Adrenal gland (tissue), 12 donors: Measurements from ENCODE around the gene GJC2. TPM values are rescaled to one million over a fixed set of nuclear protein-coding genes. Genes with fewer than 3 reads are reported as not detected.

Experiments used
- DNase-seq, 7 donors: peaks; one replicate each; pipeline ENCODE4 v3.0.0-alpha.2; 2019 to 2020
- H3K27ac ChIP-seq, 5 donors: fragments of 200-600 bp; sonication (generic) in 4 of 5; 1 replicate in 3 of 5; 2 replicates in 2 of 5; pipeline versions ENCODE4 v1.5.1 to v1.8.0; 2016 to 2020; ENCODE audit warnings: mild to moderate bottlenecking in 1 of 5
- H3K27me3 ChIP-seq: fragments of 200-600 bp; 2 replicates; pipeline ENCODE4 v1.8.0; 2021
- H3K36me3 ChIP-seq, 2 donors: fragments of 200-600 bp; replicated peaks in 1 of 2; 1 replicate in 1 of 2; 2 replicates in 1 of 2; pipeline versions ENCODE4 v1.5.1 to v1.8.0; 2018 to 2022
- H3K4me1 ChIP-seq, 2 donors: fragments of 200-600 bp; replicated peaks in 1 of 2; 1 replicate in 1 of 2; 2 replicates in 1 of 2; pipeline versions ENCODE4 v1.5.1 to v1.8.0; 2018 to 2021
- H3K4me3 ChIP-seq, 4 donors: fragments of 200-600 bp; sonication (generic) in 3 of 4; one replicate each; pipeline ENCODE4 v1.5.1; 2016 to 2018
- H3K9me3 ChIP-seq, 3 donors: fragments of 200-600 bp; sonication (generic) in 1 of 3; replicated peaks in 1 of 3; 1 replicate in 2 of 3; 2 replicates in 1 of 3; pipeline versions ENCODE4 v1.5.1 to v1.8.0; 2016 to 2021
- POLR2A ChIP-seq, 2 donors: fragments of 450-650 bp; IDR thresholded peaks; one replicate each; pipeline ENCODE4 v1.6.1; 2017; ENCODE audit warnings: antibody characterized with exemption in 2 of 2, mild to moderate bottlenecking in 2 of 2, moderate library complexity in 1 of 2
- WGBS, 4 donors: extraction: QIAGEN DNeasy Blood & Tissue Kit in 2 of 4; methylation state at CpG; one replicate each; pipeline versions ENCODE4 v1.1.5 to v1.1.7; 2013 to 2017; 5-methylcytosine and 5-hydroxymethylcytosine counted together
- intact Hi-C, 2 donors: fragments of 100-400 bp; cut with DNase I; formaldehyde crosslinking; loops; one replicate each; pipeline versions ENCODE4 v1.14.1 to v1.15.0; 2022 to 2023
- polyA plus RNA-seq, 3 donors: library from polyadenylated mRNA; stranded (reverse); fragments of 200-250 nt in 2 of 3; fragments of 350-450 nt in 1 of 3; fragmentation: Illumina TruSeq in 1 of 3; extraction: RNeasy Lipid Tissue Mini Kit (QIAGEN cat#74804) in 1 of 3; gene quantifications; one replicate each; pipeline ENCODE4 v1.2.3, GENCODE V29; 2013 to 2014
- total RNA-seq, 9 donors: library from RNA; depleted of rRNA in 4 of 9; stranded (reverse); fragments of >200 nt in 4 of 9; fragments of 120-200 nt in 1 of 9; fragmentation: NEBNext Ultra II Directional in 1 of 9; extraction: Animal tissue kit (Norgen Biotek cat#: 25700) in 1 of 9; gene quantifications; one replicate each; pipeline versions ENCODE4 v1.1.0 to v1.2.4, GENCODE V29; 2013 to 2023
- TF ChIP-seq, protein P1 (sequence below), 6 experiments: fragments of 450-650 bp in 4 of 6; fragments of 200-600 bp in 2 of 6; sonication (generic) in 1 of 6; IDR thresholded peaks; 1 replicate in 5 of 6; 2 replicates in 1 of 6; pipeline versions ENCODE4 v1.5.1 to v1.8.0; 2016 to 2021; ENCODE audit warnings: antibody characterized with exemption in 6 of 6, mild to moderate bottlenecking in 2 of 6, moderate library complexity in 1 of 6
- donor health status: healthy with polysubstance abuse.
- donor health status: Bipolar disorder and iron deficiency.
- donor health status: DM: yes; HTN: yes; CAD: no.
- donor health status: DM: no; HTN: no; CAD: no.
- donor health status: DM: no; HTN: no; CAD: no.
- donor health status: DM: yes; HTN: yes; CAD: no.

GJC2 gene
- total and polyA plus RNA-seq, 12 donors, result 0.05 to 4.1 (median 1.3) TPM

DNA sequence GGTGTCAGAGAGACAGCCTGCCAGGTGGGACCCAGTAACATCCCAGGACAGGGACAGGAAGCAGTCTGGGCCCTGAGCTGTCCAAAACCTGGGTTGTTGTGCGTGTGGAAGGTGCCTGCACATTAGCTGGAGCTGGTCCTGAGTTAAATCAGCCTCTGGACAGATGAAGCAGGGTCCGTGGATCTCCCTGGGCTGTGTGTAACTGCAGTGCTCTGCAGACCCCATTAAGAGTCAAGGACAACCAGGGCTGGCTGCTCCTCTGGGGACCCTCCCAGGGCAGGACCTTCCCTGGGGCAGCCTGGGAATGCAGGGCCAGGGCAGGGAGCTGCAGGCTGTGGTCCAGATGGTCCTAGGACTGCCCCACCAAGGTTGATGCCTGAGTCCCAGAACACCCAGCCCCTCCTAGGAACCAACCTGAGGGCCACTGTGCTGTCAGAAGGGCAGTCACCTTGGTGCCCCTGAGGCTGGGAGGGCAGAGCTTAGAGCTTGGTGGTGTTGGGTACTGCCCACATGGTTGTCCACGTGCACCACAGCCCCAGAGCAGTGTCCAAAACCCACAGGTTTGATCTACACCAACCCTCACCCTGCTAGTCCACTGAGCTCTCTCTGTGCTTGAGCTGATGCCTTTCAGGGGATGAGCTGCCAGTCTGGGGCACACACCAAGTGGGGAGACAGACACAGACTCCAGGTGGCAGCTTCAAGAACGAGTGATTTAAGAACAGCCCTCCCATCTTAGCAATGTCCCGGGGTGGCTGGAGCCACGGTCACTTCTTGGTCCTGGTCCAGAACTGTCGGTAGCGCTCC is 43.5 kb upstream of the GJC2 start:
- no peaks in the 10 kb centered on the region for H3K27me3 ChIP-seq
- H3K9me3 ChIP-seq, result no peaks in the 10 kb centered on the region
- H3K27ac ChIP-seq, result no peak overlapping the region
- no peak overlapping the region for H3K4me3 ChIP-seq
- H3K36me3 ChIP-seq, result peaks cover 0 to 25% of the 10 kb centered on the region in 2 donors
- DNase-seq, result no peak
- WGBS, 4 donors, result 60 to 83% (median 79%) methylated on average over 1 to 8 of the region's 8 CpGs
- TF ChIP-seq, protein P1, sequence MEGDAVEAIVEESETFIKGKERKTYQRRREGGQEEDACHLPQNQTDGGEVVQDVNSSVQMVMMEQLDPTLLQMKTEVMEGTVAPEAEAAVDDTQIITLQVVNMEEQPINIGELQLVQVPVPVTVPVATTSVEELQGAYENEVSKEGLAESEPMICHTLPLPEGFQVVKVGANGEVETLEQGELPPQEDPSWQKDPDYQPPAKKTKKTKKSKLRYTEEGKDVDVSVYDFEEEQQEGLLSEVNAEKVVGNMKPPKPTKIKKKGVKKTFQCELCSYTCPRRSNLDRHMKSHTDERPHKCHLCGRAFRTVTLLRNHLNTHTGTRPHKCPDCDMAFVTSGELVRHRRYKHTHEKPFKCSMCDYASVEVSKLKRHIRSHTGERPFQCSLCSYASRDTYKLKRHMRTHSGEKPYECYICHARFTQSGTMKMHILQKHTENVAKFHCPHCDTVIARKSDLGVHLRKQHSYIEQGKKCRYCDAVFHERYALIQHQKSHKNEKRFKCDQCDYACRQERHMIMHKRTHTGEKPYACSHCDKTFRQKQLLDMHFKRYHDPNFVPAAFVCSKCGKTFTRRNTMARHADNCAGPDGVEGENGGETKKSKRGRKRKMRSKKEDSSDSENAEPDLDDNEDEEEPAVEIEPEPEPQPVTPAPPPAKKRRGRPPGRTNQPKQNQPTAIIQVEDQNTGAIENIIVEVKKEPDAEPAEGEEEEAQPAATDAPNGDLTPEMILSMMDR (IDR thresholded peaks at IDR 0.05), result no peak
- no peak for TF ChIP-seq POLR2A (IDR thresholded peaks at IDR 0.05)
- intact Hi-C loops, result no loop called here
- peaks cover 20 to 39% of the 10 kb centered on the region in 2 donors for H3K4me1 ChIP-seq

DNA sequence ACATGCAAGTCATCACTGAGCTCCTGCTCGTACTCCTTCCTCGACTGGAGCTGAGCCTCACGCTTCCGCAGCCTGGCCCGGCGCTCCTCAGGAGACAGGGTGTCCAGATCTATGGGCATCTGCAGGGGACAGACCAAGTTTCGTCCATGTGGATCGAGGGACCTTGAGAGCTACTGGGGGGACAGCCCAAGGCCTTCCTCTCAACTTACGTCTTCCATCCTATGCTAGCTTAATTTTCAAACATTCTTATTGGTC is 43.0 kb upstream of the GJC2 start:
- Histone ChIP-seq H3K27me3 (no peaks in the 10 kb centered on the region), H3K9me3 (no peaks in the 10 kb centered on the region), H3K36me3 (peaks cover 0 to 23% of the 10 kb centered on the region in 2 donors), H3K4me3 (no peak overlapping the region), H3K4me1 (peaks cover 17 to 35% of the 10 kb centered on the region in 2 donors), H3K27ac (no peak overlapping the region)
- DNase-seq, result peak in 2 of 7 donors; percentile 23 to 26
- no peak for TF ChIP-seq POLR2A (IDR thresholded peaks at IDR 0.05)
- TF ChIP-seq, protein P1 (IDR thresholded peaks at IDR 0.05), result no peak
- intact Hi-C loops, result no loop called here
- 88 to 98% (median 90%) methylated on average over 9 of the region's 9 CpGs for WGBS, 4 donors

DNA sequence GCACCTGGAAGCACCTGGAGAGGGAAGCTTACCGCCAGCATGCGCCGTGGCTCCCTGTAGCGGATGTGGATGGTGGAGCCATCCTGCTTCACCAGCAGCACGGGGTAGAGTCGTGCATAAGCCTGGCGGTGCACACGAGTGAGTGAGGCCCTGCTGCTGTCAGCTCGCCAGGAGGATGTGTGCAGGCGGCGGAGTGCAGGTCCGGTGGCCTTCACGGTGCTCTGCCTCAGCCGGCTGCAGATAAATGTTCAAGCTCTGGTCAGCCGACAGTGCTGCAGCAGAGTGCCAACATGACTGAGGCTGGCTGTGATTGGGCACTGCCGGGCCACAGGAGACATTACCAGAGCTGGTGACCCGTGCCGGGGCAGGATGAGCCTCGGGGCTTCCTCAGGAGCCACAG is 42.1 kb upstream of the GJC2 start:
- Histone ChIP-seq H3K9me3 (no peaks in the 10 kb centered on the region), H3K27ac (peak overlapping the region in 2 of 5 donors; percentile 92 to 94), H3K27me3 (no peaks in the 10 kb centered on the region), H3K4me1 (peaks cover 8 to 28% of the 10 kb centered on the region in 2 donors), H3K4me3 (no peak overlapping the region), H3K36me3 (peaks cover 0 to 23% of the 10 kb centered on the region in 2 donors)
- WGBS, 4 donors, result 75 to 85% (median 76%) methylated on average over 11 to 19 of the region's 19 CpGs
- intact Hi-C loops, result no loop called here
- TF ChIP-seq, protein P1 (IDR thresholded peaks at IDR 0.05), result no peak
- peak in 1 of 2 donors; percentile 30 for TF ChIP-seq POLR2A (IDR thresholded peaks at IDR 0.05)
- DNase-seq, result peak in 6 of 7 donors; percentile 33 to 67 (median 54)

DNA sequence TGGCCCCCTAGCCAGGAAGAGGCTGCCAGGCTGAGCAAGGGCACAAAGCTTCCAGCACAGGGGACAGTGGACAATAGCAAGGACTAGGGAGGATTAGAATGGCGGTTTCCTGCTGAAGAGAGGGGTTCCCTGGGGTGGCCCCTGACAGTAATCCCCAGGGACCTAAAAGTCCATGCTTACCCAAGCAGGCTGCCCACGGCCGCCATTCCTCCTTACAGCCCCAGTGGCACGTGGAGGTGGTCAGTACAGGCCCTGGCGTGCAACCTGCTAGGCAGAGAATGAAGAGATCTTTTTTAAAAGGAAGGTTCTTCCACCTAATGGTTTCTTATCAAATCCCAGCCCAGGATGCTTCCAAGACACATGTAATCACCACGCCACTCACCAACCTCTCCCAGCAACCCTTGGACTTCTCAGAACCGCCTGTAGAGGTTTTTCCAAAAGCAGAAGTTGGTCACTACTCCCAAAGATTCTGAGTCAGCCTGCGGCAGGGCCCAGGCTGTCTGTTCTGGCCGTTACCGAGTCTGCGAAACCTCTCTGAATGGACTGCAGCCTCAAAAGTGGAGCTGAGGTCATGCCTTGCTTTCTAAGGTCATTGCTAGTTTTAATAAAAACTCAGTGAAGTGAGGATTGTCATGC is 41.6 kb upstream of the GJC2 start:
- DNase-seq, result peak in 1 of 7 donors; percentile 22
- WGBS, 4 donors, result 58 to 77% (median 64%) methylated on average over 9 to 11 of the region's 11 CpGs
- no peaks in the 10 kb centered on the region for H3K27me3 ChIP-seq
- peak overlapping the region in 2 of 4 donors; percentile 84 to 97 for H3K4me3 ChIP-seq
- peak overlapping the region in 4 of 5 donors; percentile 81 to 94 (median 91) for H3K27ac ChIP-seq
- intact Hi-C loops, result no loop called here
- peaks cover 0 to 23% of the 10 kb centered on the region in 2 donors for H3K36me3 ChIP-seq
- TF ChIP-seq, protein P1 (IDR thresholded peaks at IDR 0.05), result no peak
- TF ChIP-seq POLR2A (IDR thresholded peaks at IDR 0.05), result peak in 1 of 2 donors; percentile 3
- H3K9me3 ChIP-seq, result no peaks in the 10 kb centered on the region
- H3K4me1 ChIP-seq, result peaks cover 8 to 28% of the 10 kb centered on the region in 2 donors
